Activated CD8-positive, alpha-beta memory T cell treated with anti-CD3 and anti-CD28 coated beads, Interleukin-2, amount 50 U/mL, for 24 hours (primary cell): ENCODE measurements around the gene PCDH17.

Experiments used
- DNase-seq: peaks from one replicate; pipeline ENCODE4 v3.0.0-alpha.2; 2020; ENCODE audit errors: extremely low read depth

PCDH17 gene

GRCh38 chr13:57726981-57727380 lies 95.4 kb downstream of the PCDH17 start:
- no peak for DNase-seq

- no peak for DNase-seq
Observed at GRCh38 chr13:57734306-57734705, 102.8 kb downstream of the PCDH17 start.

- no peak for DNase-seq
Observed at GRCh38 chr13:57739089-57739488, 107.5 kb downstream of the PCDH17 start.

- DNase-seq = no peak
Observed at GRCh38 chr13:57739543-57740190, 108.1 kb downstream of the PCDH17 start.

GRCh38 chr13:57740719-57741118 lies 109.2 kb downstream of the PCDH17 start:
- DNase-seq = no peak

GRCh38 chr13:57748096-57748495 lies 116.6 kb downstream of the PCDH17 start:
- DNase-seq = no peak

GRCh38 chr13:57760951-57761350 lies 129.4 kb downstream of the PCDH17 start:
- no peak for DNase-seq

- no peak for DNase-seq
Observed at GRCh38 chr13:57763689-57764088, 132.1 kb downstream of the PCDH17 start.
